ELF-1 (cell line): ENCODE data around the gene RHEB.

ENCODE experiments used
- DNase-seq: peaks from one replicate; pipeline ENCODE4 v3.0.0-alpha.2; 2016; ENCODE audit warnings: low read depth, low spot score

Gene RHEB

DNA sequence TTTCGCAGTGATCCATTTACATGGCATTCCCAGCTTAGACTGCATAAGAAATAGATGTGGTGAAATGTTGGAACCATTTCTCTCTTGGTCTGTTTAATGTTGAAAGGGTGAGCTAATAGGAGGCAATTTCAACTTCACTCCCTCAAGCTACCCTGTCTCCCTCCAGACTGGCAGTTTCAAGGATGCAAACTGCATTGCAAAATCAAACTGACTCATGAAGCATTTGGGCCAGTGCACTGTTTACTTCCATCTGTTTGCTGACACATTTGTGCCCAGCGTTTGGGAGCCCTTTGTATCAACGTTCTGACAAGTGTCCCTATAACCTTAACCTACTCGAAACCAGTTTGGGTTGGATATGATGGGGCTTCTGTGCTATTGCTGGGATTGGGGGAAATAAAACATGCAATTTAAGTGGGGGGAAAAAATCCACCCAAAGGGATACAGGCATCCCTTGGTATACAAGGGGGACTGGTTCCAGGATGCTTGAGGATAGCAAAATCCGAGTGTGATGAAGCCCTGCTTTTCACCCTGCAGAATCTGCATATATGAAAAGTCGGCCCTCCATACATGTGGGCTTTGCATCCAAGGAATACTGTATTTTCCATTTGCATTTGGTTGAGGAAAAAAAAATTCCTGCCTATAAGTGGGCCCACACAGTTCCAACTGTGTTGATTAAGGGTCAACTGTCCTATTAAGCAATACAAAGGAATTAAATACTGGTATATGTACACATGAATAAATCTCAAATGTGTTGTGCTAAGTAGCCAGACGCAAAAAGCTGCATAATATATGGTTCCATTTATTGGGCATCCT, 15.6 kb downstream of the RHEB start:
- DNase-seq: no peak

DNA sequence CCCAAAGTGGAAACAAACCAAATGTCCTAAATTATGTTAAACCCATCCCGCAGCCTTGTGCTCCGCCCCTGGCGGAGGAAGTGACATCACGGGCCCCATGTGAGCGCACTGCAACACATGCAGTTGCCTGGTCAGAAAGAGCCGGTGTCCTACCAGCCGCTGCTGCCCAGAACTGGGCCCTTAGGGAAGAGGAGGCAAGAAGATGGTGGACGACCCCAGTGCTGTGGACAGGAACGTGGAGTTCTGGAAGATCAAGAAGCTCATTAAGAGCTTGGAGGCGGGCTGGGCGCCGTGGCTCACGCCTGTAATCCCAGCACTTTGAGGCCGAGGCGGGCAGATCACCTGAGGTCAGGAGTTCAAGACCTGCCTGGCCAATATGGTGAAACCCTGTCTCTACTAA, 18.0 kb downstream of the RHEB start:
- DNase-seq: no peak

DNA sequence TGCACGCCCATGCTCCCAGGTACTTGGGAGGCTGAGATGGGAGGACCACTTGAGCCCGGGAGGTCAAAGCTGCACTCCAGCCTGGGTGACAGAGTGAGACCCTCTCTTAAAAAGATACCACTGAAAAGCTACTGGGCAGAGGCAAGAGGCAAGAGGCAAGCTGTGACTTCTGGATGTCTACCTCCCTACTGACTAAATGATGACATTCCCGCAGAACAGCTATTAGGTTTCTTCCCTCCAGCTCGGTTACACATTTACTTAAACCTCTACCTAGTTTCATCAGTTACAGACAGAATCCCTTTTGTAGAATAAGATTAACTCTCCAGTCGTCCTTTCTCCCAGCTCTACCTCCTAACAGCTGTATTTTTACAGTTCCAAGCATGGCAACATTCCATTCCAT, 21.2 kb downstream of the RHEB start:
- no peak for DNase-seq

DNA sequence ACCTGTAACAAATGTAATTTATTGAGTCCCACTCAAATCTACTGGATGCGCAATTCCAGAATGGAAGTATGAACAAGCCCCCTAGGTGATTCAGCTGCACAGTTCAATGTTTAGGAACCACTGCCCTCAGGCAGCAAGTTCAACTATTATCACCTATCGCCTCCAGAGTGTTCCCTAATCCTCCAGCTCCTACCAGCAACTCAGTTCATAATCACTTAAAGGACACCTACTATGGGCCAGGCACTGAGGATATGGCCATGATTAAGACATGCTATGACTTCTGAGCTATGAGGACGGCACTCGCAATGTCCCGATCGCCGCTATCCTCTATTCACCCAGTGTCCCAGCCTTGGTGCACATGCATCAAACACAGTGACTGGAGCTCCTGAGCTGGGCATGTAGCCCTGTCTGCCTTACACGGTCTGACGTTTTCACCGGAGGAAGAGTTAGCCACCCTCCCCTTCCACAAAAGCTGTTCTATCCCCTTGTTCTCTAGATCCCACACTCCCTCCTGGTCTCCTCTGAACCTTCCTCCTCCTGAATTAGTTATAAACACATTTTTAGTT, 22.3 kb downstream of the RHEB start:
- no peak for DNase-seq

DNA sequence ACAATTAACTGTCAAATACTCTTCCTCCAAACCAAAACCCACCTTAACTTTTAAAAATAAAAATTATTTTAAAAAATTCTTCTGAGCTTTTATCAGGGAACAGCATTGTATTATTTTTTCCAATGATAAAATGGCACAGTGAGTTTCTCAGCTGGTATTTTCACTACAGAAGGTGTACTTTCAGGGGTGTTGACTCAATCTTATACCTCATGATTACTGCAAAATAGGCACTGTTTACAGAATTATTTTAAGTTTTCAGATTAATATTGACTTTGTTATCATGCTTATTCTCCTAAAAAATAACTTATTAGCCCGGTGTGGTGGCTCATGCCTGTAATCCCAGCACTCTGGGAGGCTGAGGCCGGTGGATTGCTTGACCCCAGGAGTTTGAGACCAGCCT, 24.3 kb downstream of the RHEB start:
- DNase-seq: no peak

DNA sequence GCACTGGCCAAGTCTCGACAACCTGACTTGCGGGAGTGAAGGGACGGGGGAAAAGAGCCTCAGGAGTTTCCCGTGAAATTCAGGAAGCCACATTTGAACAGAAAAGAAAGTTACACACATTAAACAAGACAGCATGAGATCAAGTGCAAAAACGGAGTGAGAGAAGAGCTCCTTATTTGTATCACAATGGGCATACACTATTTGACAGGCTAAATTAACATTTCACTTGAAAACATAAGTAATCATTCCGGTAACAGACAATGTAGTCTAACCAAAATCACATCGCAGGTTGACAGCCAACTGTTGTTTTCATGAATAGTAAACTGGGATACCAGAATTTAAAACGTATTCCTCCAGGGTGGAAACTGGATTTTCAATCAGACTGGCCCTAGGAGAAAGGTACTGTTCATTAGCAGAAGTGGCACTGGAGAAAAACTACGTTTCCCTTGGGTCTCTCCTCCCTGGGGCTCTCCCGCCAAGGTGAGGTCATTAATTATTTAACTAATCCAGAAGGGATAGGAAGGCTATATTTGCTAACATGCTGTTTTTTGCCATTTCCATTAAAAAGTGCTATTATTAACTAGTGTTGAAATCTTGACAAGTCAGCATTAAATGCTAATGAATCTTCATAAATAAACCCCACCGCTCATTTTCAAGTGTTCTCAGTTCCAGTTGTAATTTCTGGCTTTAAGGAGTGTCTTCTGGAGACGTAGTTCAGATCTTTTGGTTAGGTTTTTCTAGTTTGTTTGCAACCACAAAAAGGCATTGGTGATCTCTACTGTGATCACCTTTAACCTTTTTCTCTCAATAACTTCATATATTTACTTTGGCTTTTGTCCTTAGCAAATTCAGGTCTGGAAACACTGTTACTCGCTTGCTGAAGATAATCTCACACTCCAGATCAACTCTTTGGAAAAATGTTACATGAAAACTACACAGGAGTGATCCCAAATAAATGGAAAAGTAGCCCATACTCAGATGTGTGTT, 25.1 kb downstream of the RHEB start:
- DNase-seq: no peak

DNA sequence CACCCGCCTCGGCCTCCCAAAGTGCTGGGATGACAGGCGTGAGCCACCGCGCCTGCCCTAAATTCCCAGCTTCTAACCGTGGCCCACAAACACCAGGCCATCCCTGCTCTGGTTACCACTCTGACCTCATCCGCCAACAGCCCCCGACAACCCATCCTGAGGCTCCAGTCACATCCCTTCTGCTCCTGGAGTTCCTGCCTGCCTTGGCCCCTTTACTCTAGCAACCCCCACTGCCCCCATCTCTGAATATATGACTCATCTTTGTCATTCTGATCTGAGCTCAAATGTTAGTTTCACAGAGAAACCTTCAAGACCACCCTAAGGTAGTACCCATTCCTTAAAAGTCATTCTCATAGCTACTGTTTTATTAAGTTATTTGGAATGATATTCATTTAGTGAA, 26.6 kb downstream of the RHEB start:
- peak; percentile 41 for DNase-seq

DNA sequence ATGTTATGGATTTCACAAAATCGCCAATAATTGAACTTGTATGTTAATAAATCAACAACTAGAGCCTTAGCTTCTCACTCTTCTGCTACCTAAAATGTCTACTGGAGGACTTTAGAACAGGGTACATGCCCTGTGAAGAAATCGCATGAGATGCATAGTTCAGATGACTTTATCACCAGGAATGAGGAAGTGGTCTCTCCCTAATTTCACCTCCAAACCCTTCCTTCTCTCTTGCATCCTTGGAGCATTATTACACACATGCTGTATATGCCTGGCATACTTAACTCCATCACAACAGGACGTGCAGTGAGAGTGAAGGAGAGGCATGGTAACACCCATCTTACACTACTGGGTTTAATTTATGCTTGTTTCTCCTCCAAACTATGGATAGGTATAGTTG, 27.8 kb downstream of the RHEB start:
- DNase-seq: no peak

DNA sequence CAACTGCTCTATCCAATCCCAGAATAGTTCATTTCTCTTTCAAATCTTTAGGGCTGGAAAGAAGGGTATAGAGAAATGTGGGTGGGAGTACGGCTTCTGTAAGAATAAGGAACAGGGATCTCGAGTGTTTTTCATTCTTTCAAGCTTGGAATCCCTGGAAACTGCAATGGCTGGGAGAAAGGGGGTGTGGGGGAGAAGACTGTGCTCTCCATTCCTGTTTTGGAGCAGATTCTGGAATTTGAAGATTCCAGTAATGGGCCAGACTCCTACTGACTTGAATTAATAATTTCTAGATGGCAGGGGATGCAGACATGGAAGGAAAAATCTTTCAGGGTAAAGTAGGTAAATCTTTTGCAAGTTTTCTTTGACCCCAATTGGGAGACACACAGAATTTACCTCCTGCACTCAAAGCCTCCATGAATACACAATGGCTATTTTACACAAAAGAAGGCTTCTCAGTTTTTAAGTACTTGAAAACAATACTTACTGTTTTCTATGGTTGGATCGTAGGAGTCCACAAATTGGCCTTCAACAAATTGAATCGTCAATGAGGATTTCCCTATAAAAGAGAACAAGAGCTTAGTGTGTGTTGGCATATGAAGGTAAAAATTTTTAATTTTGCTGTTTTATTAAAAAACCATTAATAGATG, 29.1 kb downstream of the RHEB start:
- DNase-seq: no peak

DNA sequence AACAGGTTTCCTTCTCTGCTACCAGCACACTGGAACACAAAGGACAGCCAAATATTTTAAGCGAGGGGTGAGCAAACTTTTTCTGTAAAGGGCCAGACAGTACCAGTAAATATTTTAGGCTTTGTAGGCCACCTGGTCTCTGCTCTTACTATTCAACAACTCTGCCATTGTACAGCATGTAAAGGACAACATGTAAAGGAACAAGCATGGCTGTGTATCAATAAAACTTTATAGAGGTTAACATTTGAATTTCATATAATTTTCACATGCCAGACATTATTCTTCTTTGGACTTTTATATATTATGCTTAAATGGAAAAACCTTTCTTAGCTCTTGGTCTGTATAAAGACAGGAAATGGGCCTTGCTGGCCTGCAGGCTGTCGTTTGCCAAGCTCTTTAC, 30.2 kb downstream of the RHEB start:
- no peak for DNase-seq

DNA sequence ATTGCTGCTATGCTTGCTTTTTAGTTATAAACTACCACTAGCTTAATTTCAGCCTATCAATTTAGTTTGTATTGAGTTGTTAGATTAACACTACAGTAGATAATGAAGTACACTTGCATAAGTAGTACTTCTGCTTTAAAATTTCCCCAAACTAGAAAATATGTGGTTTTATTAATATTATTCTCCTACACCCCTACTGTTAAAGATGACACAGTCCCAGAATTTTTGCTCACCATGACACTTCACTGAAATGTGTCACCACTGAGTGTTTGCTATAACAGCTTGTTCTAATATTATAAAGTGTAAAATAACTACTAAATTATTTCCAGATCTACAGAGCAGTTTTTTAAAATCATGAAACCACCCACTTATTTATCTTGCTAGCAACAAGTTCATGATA, 31.6 kb downstream of the RHEB start:
- DNase-seq: no peak

DNA sequence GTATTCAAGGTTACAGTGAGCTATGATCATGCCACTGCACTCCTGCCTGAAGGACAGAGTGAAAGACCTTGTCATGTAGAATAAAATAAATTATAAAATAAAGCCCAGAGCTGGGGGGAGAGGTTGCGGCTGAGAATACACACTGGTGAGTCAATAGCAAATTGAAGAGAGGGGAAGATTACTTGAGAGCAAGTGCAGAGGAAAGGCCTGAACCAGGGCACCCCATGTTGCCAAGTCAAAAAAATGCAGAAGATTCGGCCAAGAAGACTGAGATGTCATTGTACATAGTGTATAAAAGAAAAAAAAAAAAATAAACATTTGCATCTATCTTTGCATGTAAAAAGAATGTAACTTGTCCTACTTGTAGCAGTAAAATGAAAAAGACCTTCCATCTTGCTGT, 32.5 kb downstream of the RHEB start:
- no peak for DNase-seq

DNA sequence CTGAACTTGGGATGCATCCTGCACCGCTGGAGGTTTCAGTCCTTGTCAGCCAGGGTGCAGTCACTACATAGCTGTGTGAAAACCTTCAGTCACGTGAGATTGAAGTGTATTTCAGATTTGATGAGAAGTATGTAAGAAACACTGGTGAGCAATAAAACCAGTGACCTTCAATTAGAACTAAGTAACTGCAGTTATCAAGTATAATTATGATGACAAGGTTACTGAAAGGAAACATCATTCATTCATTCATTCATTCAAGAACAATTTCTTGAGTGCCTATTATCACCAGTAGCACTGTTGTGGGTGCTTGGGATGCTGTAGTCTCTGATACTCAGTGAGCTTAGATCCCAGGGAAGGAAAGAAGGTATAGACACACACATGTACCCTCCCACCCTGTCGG, 33.6 kb downstream of the RHEB start:
- DNase-seq: no peak

DNA sequence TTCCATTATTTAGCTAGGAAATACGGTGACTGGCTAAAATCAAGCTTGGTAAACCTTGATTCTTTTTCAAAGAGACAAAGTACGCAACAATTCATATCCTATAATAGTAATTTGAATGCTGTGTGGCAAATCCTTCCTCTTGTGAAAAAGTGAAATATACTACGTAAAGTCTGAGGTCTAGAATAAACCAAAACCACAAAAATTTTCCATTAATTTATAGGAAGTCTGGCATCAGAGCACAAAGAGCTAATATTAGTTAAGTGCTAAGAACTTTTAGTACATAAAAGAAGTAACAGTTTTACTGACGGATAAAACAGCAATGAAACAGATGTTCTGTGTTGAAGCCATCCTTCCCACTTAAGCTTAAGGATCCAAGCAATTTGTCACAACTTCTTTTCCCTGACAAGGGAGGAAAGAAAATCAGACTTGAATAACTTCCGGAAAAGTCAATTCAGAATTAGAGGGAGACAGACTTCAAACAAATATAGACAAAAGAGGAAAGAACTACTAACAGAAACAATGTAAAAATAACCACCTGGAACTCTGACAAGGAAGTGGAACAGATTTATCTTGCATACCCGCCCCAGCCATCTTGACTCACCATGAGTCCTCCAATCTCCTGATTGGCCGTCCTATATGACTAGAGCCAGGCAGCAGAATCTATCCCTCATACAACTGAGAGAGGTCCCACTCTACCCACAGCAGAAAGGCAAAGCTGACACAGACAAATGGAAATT, 34.6 kb downstream of the RHEB start:
- DNase-seq: no peak

DNA sequence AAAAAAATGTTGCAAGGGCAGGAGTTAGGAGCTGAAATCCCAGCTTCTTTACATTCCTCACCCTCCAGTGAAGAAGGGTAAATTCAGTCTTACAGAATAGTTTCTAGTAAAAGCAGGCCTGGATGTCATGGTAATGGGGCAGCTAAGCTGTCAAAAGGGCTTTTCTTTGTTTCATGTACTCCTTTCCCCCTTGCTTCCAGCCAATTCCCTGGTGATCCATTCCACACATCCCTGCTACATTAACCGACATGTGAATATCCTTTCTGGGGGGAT, 36.0 kb downstream of the RHEB start:
- DNase-seq: no peak

DNA sequence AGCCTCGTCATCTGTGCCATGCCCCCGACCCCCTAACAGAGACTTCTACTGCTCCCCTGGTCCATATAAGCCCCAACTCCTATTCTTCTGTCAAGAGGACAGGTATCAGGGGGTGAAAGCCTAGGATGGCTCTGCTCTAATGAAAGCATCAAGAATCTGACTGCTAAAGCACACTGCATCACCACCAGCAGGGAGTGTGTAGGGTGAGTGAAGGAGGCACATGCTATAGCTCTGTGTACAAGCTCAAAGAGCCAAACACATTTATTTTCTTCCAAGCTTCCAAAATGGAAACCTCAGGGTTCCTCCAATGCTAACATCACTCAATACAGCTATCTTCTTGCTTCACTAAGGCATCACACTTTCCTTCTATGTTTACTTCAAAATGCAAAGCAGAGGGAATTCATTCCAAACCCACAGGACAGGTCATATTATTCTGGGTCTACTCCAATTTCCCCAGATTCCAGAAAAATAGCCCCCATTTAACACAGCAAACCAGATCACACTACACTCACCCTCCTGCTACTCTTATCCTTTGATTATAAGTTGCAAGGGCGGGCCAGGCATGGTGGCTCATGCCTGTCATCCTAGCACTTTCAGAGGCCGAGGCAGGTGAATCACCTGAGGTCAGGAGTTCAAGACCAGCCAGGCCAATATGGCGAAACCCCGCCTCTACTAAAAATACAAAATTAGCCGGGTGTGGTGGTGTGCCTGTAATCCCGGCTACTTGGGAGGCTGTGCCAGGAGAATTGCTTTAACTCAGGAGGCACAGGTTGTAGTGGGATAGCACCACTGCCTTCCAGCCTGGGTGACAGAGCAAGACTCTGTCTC, 36.6 kb downstream of the RHEB start:
- DNase-seq: no peak

DNA sequence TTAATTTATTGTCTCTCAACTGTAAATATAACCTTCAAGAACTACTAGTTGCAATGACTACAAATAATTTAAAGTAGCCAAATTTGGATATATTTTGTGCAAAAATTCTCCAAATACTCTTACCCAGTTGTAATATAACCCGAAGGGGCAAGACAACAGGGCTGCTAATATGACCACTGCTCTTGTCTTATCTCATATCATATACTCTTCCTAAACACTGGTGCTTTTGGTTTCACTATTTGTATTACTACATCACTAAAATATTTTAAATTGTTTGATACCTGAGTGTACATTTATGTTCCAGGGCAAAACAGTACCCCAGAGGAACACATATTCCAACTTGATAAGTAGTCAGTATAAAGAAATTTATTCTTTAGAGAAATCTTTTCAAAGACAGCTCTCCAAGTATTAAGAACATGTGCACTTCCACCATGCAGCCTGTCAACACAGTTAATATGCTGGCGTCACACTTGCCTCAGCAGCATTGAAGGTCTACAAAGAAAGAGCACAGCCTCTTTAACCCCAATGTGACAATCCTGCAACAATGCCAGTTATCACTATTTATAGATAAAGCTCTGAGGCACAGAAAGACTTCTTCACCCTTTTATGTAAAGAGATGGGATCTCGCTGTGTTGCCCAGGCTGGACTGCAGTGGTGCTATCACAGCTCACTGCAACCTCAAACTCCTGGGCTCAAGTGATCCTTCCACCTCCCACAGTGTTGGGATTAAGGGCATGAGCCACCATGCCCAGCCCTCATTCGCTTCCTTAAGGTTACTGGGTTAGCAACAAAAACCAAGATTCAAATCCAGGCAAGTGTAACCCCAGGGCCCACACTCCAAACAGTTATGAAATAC, 37.8 kb downstream of the RHEB start:
- no peak for DNase-seq

DNA sequence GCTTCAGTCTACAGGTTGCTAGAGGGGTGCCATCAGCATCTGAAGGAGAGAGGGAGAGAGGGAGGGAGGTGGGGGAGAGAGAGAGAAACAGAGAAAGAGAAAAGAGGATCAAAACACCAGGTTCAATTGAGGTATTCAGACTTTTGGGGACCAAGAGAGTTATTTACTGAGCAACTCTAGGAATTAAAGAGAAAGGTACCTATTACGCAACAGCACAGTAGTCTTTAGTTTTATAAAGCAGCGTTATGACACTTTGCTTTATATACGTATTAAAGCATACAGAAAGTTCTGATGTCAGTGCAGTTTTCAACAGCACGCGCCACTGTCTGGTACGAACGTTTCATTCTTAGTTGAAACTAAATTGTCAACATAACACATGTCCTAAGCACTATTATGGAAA, 41.8 kb downstream of the RHEB start:
- DNase-seq: no peak

DNA sequence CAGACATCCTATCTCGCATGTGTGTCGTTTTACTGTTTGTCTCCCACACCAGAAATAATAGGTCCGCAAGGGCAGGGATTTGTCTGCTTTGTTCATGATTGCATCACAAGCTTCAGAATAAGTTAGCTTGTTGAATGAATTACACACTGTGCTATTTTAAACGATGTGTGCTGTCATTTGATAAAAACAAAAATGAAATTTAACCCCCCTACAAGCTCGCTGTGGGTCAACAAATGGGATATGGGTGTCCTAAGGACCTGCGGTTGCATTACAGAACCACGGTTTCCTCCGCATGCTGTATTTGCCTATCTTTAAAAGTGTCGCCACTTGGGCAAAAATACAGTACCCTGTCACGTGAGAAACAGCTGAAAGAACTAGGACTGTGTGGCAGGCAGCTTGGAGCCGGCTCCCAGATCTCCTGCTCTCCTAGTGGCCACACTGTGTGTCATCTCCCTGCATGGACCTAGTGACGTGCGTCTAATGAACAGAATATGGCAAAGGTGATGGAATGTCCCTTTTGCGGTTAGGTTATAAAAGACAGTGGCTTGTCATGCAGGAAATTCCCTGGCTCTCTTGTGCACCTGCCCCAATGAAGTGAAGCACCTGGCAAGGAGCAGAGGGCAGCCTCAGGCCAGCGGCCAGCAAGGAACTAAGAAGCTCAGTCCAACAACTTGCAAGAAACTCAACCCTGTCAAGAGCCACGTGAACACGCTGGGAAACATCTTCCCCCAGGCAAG, 46.9 kb downstream of the RHEB start:
- DNase-seq: no peak
